ENCODE measurements around the gene ST8SIA1.

- TF ChIP-seq CTCF (IDR thresholded peaks at IDR 0.05 in 8 of 11, conservative IDR thresholded peaks at IDR 0.05 in 3 of 11) = no peak
- TF ChIP-seq POLR2A (IDR thresholded peaks at IDR 0.05) = no peak
These were observed 65.5 kb downstream of the ST8SIA1 start for GRCh38 chr12:22268973-22269372.
